GM18907 (cell line): ENCODE measurements around the gene FRRS1L.

Source experiments
- ATAC-seq: cut with Tn5 transposase; IDR thresholded peaks from one replicate; pipeline ENCODE4 v1.9.1; 2021; ENCODE audit warnings: mild to moderate bottlenecking, moderate library complexity; ENCODE audit not compliant: unreplicated experiment

Gene FRRS1L

DNA sequence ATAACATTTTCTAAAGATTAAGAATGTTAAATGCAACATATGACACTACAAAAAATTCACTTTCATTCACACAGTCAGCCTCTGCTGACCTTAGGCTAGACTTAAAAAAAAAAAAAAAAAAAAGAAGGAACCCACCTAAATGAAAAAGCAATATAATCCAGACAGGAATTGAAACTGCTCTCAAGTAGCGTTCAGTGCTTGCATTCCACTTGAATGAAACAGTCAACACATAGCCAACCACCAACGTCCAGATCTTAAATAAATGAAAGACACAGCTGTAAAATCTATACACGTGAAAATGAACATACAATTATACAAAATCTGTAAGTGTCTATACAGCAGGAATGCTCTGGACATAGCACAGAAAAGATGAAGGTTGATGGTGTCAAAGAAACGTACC lies 58.7 kb downstream of the FRRS1L start:
- no peak for ATAC-seq

DNA sequence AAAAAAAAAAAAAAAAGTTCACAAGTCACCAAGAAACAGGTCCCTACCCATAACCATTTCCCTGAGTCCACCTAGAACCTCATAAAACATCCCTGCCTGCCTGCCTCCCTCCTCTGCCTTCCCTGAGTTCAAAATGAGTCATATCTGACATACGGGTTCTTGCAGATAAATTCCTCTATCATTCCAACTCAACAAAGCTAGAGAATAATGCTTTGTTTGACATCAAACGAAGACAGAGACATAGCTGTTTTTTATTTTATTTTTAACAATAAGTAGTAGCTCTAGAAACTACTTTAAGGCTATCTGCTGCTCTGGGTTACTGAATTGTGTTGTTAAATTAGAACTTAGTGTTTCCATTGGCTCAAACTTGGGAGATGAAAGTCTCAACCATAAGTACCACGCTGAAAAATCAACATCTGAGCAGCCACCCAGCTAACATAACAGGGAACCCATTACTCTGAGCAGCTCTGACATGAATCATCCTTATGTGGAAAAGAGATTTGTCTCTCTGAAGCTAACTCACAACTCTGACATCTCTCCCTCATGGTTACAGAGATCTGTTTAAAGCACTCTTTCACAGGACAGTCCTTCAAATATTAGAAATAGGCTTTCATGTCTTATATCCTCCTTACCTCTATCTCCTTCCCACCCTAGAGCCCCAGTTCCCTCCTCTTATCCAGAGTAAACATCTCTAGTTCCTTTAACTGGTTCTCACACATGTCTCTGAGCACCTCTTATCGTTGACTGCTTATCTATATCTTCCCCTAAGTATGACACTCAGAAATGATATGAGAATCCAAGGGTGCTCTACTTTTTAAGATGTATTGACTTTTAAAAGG lies 59.4 kb downstream of the FRRS1L start:
- ATAC-seq = no peak

DNA sequence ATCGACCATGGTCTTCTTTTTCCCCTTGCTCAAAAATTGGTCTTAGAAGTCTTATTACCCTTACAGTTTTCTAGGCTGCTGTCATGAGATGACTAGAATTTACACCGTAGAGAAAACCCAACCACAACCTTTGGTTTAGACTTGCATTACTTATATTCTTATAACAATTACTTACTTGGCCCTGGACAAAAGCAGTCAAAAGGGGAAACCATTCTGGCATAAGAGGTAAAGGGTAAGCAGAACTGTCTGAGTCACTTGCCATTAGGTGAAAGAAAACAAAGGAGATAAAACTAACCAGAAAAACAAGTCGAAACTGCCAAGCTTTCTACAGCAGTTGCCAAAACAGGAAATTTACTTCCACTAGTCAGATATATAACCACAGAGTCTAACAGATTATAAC lies 65.2 kb downstream of the FRRS1L start:
- peak; percentile 80 for ATAC-seq

DNA sequence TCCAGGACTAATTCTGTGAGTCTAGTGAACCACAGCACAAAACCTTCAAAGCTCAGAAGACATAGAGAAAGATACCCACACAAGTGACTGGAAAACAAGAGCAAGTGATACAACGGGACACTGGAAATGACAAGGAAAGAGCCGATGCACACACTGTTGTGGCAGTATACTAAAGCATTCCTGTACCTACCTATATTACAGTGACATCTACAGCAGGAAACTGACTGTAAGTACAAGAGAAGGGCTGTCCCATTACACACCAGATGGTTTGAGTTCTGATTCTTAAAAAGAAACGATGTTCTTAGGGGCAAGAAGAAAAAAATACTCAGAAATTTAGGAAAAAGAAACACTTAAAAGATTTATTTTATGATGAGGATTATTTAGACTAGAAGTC lies 65.8 kb downstream of the FRRS1L start:
- peak; percentile 6 for ATAC-seq

DNA sequence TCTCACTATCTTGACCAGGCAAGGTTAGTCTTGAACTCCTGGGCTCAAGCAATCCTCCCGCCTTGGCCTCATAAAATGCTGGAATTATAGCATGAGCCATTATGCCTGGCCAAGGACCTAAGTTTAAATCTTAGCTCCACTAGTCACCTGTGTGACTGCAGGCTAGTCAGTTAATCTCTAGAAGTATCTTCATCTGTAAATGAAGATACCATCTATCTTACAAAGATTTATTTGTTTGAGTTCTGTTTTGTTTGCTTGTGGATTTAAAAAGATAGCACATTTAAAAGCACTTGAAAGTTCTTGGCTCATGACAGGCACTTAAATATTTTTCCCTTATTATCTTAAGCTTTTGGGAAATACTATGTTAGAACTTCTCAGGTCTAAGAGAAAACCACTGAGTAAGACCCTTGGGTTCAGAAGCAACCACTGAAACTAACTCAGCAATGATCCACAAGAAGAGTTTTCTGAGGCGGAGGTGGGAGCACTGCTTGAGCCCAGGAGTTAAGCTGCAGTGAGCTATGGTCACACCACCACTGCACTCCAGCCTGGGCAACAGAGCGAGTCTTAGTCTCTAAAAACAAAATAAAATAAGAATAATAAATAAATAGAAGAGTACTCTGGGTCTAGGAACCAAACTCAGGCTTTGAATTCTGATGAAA lies 66.4 kb downstream of the FRRS1L start:
- peak; percentile 47 for ATAC-seq

DNA sequence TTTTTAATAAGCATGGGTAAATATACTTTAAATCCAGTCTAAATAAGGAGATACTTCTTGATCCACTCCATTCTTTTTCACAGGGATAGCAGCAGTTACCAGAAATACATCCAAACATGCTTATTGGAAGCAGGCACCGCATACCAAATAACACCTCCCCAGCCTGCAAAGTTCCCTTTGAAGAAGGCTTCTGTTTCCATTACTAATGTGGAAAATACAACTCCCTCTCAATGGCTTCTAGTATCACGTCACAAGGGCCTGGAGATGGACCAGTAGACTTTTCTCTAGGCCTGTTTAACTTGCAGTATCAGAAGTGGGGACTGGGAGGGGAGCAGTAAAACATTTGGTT lies 68.1 kb downstream of the FRRS1L start:
- no peak for ATAC-seq

- no peak for ATAC-seq
These were observed 68.7 kb downstream of the FRRS1L start for GRCh38 chr9:109098171-109098959.

DNA sequence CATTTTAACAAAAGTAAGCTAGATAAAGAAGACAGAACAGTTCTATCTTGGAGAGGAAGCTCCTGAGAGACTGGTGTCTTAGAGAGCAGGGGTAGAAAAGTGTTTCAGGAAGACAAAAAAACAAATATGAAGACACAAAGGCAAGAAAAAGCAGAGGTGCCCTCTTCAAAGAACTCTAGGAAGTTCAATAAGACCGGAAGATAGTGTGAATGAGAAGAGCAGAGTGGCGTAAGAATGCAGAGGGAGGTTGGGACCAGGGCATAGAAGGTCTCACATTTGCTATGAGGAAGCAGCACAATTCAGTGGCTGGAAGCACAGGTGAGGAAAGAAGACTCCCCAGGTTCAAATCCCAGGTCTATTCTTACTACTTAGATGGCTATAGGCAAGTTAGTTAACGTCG lies 69.9 kb downstream of the FRRS1L start:
- no peak for ATAC-seq

GRCh38 chr9:109095321-109095720 lies 71.7 kb downstream of the FRRS1L start:
- ATAC-seq = no peak

- ATAC-seq = no peak
These were observed 72.8 kb downstream of the FRRS1L start for GRCh38 chr9:109094268-109094667.

- ATAC-seq = no peak
These were observed 74.5 kb downstream of the FRRS1L start for GRCh38 chr9:109092587-109092986.

DNA sequence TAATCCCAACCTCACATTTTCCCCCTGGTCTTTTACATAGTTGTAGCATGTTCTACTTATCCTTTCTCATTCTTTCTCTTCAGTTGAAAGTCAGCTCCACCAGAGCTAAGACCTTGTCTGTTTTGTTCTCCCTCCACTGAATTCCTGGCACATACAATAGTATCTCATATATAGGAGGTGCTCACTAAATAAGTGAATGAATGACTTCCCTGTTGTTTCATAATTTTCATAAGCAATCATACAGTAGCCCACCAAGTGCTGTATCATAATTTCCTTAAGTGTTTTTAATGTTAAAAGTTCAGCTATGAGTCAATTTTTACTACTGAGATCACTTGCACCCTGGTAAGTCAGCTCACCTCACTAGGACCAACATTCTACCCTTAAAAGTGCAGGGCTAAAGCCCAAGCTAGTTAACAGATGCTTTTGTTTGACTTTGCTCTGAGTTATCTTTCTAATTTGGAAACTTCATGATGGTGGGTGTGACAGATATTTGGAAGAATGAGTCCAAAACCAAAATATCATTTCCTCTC lies 74.9 kb downstream of the FRRS1L start:
- no peak for ATAC-seq

GRCh38 chr9:109088221-109088620 lies 78.8 kb downstream of the FRRS1L start:
- ATAC-seq = no peak

- ATAC-seq = no peak
These were observed 79.3 kb downstream of the FRRS1L start for GRCh38 chr9:109087795-109088194.

DNA sequence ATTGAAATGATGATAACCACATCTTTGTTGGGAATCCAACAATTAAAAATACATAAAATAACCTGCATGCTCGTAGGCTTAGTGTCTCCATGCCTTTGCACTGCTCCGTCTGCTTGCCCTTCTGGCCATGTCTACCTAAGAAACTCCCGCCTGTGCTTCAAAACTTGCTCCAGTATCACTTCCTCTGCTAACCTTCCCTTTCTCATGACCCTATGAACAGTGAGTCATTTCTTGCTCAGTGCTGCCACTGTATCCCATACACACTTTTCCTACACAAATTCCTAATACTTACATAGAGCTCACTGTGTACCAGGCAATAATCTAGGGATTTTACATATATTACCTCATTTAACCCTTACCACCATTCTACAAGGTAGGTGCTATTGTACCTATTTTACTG lies 80.8 kb downstream of the FRRS1L start:
- peak; percentile 87 for ATAC-seq

DNA sequence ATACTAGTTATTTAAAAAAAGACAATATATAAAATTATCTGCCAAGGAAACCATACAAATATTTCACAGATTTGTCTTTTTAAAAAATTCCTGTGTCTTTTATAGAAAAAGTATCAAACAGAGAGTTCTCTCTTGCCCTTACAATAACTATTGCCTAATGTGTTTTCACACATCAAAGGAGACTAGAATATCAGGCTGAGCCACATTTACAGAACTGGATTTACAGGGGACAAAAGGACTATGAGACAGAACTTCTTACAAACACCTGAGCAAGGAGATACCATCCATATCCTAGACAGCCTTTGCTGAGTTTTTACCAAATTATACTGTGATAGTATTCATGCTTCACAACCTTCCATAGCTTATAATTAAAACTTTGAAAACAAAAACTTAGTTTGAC lies 81.5 kb downstream of the FRRS1L start:
- no peak for ATAC-seq

- ATAC-seq = no peak
These were observed 83.1 kb downstream of the FRRS1L start for GRCh38 chr9:109083813-109084405.

- ATAC-seq = no peak
These were observed 83.9 kb downstream of the FRRS1L start for GRCh38 chr9:109083141-109083540.

- ATAC-seq = no peak
These were observed 84.9 kb downstream of the FRRS1L start for GRCh38 chr9:109082091-109082620.
